OCI-LY7 (cell line): ENCODE measurements around the gene SGTA. TPM values are rescaled to one million over a fixed set of nuclear protein-coding genes. Genes with fewer than 3 reads are reported as not detected.

Experiments
- BruUV-seq: library from RNA; stranded (reverse); fragments of 400-500 nt; replicated peaks from 2 replicates; lab custom pipeline; 2021; lab: Mats Ljungman, UMichigan
- CTCF ChIA-PET: fragments of 300-600 bp; sonication (Branson Sonifier 250); formaldehyde crosslinking; loops from one replicate; lab custom pipeline; 2022; ENCODE audit warnings: antibody characterized with exemption; ENCODE audit not compliant: unreplicated experiment; lab: Charles Lee
- POLR2A ChIA-PET: fragments of 300-600 bp; sonication (Branson Sonifier 250); formaldehyde crosslinking; loops from one replicate; lab custom pipeline; 2022; ENCODE audit warnings: antibody characterized with exemption; lab: Charles Lee
- DNase-seq: peaks from one replicate; pipeline ENCODE4 v3.0.0-alpha.2; 2015; ENCODE audit warnings: low spot score
- H2AFZ ChIP-seq: fragments of 200-600 bp; sonication (generic), shearing (Covaris generic); 2 replicates; pipeline ENCODE4 v1.6.1; 2014; ENCODE audit warnings: mild to moderate bottlenecking, antibody characterized with exemption, low read length, moderate library complexity
- H3K27ac ChIP-seq: fragments of 200-600 bp; sonication (generic); 2 replicates; pipeline ENCODE4 v1.5.1; 2014; ENCODE audit warnings: mixed run types, low read depth, mild to moderate bottlenecking, moderate library complexity, low read length, inconsistent platforms; ENCODE audit not compliant: poor library complexity, severe bottlenecking
- H3K36me3 ChIP-seq: fragments of 200-600 bp; sonication (generic); 2 replicates; pipeline ENCODE4 v1.6.1; 2014; ENCODE audit warnings: mild to moderate bottlenecking, antibody characterized with exemption, low read length, moderate library complexity, mixed read lengths; ENCODE audit not compliant: insufficient read depth
- H3K4me1 ChIP-seq: fragments of 200-600 bp; sonication (generic); 2 replicates; pipeline ENCODE4 v1.5.1; 2014; ENCODE audit warnings: mild to moderate bottlenecking, low read length; ENCODE audit not compliant: insufficient read depth, poor library complexity, severe bottlenecking
- H3K4me2 ChIP-seq: fragments of 200-600 bp; sonication (generic); 2 replicates; pipeline ENCODE4 v1.6.1; 2014; ENCODE audit warnings: mild to moderate bottlenecking, low read length
- H3K4me3 ChIP-seq: fragments of 200-600 bp; sonication (generic); 2 replicates; pipeline ENCODE4 v1.5.1; 2014; ENCODE audit warnings: mild to moderate bottlenecking, low read depth, low read length; ENCODE audit not compliant: poor library complexity, severe bottlenecking
- H3K79me2 ChIP-seq: fragments of 200-600 bp; sonication (generic); 2 replicates; pipeline ENCODE4 v1.6.1; 2016; ENCODE audit warnings: low read depth, mild to moderate bottlenecking, low read length, moderate library complexity, mixed read lengths; ENCODE audit not compliant: insufficient read depth
- H3K9me2 ChIP-seq: fragments of 200-600 bp; sonication (generic); 2 replicates; pipeline ENCODE4 v1.6.1; 2016; ENCODE audit warnings: mild to moderate bottlenecking, low read length, mixed read lengths; ENCODE audit not compliant: insufficient read depth
- H3K9me3 ChIP-seq: fragments of 200-600 bp; sonication (generic); 2 replicates; pipeline ENCODE4 v1.6.1; 2014; ENCODE audit warnings: mild to moderate bottlenecking, mixed run types, low read length, mixed read lengths
- H4K20me1 ChIP-seq: fragments of 200-600 bp; sonication (generic); 2 replicates; pipeline ENCODE4 v1.6.1; 2014; ENCODE audit warnings: mild to moderate bottlenecking, antibody characterized with exemption, low read length, moderate library complexity, mixed read lengths; ENCODE audit not compliant: insufficient read depth
- CTCF ChIP-seq: fragments of 200-600 bp; sonication (generic); conservative IDR thresholded peaks from 2 replicates; pipeline ENCODE4 v1.5.1; 2014; ENCODE audit warnings: mild to moderate bottlenecking, antibody characterized with exemption, low read length, moderate library complexity, mixed read lengths
- EZH2phosphoT487 ChIP-seq: fragments of 200-600 bp; sonication (generic); IDR thresholded peaks from 2 replicates; pipeline ENCODE4 v1.6.1; 2018; ENCODE audit warnings: low read depth, borderline replicate concordance, mild to moderate bottlenecking, mixed run types, antibody characterized with exemption, low read length, moderate library complexity, mixed read lengths
- intact Hi-C: fragments of 100-400 bp; cut with micrococcal nuclease; formaldehyde crosslinking; loops from one replicate; pipeline ENCODE4 v1.10.0; 2022; ENCODE audit not compliant: unreplicated experiment
- total RNA-seq, 2 experiments: library from RNA; depleted of rRNA in 1 of 2; stranded (reverse); fragments of >200 nt in 1 of 2; shearing (Covaris generic) in 1 of 2; gene quantifications; 2 replicates each; pipeline ENCODE4 v1.2.3, GENCODE V29; 2014 to 2022

Gene SGTA
- total RNA-seq, 2 experiments from 2014 or later: 68.2 to 82.4 TPM

DNA sequence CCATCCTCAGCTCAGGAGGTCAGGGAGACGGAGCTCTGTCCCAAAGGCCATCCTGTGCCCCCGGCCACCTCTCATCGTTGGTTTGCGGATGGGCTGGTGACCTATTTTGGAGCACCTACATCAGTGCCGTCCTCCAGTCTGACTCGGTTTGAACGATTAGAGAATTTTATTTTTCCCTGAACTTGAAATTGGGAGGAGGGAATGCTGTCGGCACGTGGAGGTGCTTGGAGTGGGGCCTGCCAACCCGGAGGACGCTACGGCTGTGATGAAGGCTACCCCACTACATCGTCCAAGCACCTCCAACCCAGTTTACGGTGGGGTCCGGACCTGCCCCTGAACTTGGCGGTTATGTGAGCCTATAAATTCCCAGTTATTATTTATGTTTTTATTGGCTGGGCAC, 33.6 kb upstream of the SGTA start:
- no peak overlapping the region for H2AFZ ChIP-seq
- H3K4me3 ChIP-seq: no peak overlapping the region
- intact Hi-C loops: no loop called here
- TF ChIP-seq CTCF (no peak), EZH2phosphoT487 (no peak)
- no TSS peak for BruUV-seq
- H4K20me1 ChIP-seq: no peaks in the 10 kb centered on the region
- H3K9me2 ChIP-seq: no peaks in the 10 kb centered on the region
- H3K4me2 ChIP-seq: no peak overlapping the region
- no peaks in the 10 kb centered on the region for H3K9me3 ChIP-seq
- H3K79me2 ChIP-seq: no peaks in the 10 kb centered on the region
- H3K27ac ChIP-seq: no peak overlapping the region
- POLR2A ChIA-PET: no interaction called here
- CTCF ChIA-PET: no interaction called here
- DNase-seq: no peak
- peaks cover 34% of the 10 kb centered on the region; the same call in 1 of the 2 replicates for H3K36me3 ChIP-seq
- H3K4me1 ChIP-seq: peaks cover 4% of the 10 kb centered on the region

DNA sequence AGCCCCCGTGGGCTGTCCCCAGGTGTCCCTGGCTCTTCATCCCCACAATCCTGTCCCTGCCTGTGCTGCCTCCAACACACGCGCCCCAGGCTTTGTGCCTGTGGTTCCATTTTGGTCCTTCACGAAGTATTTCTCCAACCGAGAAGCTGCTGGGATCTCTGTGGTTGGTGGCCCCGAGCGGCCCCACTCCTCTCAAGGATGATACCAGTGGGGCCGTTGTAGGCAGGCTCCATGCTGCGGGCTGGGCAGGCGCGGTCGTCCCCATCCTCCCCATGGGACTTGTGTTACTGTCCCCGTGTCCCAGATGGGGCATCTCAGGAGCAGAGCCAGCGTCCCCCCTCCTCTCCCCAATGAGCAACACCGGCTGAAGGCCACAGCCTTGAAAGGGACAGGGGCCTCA, 32.9 kb upstream of the SGTA start:
- intact Hi-C loops: no loop called here
- Histone ChIP-seq H4K20me1 (no peaks in the 10 kb centered on the region), H3K36me3 (peaks cover 41% of the 10 kb centered on the region; the same call in 1 of the 2 replicates), H3K79me2 (no peaks in the 10 kb centered on the region), H3K27ac (no peak overlapping the region), H2AFZ (no peak overlapping the region), H3K9me2 (no peaks in the 10 kb centered on the region), H3K4me2 (no peak overlapping the region), H3K4me3 (no peak overlapping the region), H3K9me3 (no peaks in the 10 kb centered on the region), H3K4me1 (peaks cover 4% of the 10 kb centered on the region)
- TF ChIP-seq EZH2phosphoT487 (no peak), CTCF (no peak)
- ChIA-PET CTCF (no interaction called here), POLR2A (no interaction called here)
- DNase-seq: no peak
- no TSS peak for BruUV-seq

DNA sequence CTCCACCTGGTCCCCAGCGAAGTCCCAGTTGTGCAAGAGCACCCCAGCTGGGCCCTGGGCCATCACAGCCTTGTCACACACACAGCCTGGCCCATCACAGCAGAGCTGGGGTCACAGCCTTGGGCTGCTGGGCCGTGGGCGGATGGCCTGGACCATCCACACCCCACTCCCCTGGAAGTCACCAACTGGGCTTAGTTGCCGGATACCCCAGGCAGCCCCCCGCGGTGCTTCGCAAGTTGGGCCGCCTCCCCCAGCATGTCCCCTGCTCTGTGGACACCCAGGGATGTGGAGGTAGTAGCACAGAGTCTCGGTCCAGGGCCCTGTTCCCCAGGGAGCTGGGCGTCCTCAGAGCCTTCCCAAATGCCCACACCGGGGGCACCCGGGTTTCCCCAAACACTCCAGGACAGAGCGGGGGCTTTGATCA, 32.1 kb upstream of the SGTA start:
- intact Hi-C loops: no loop called here

More for the DNA sequence above, 32.1 kb upstream of the SGTA start:
- no peak overlapping the region for H2AFZ ChIP-seq
- peaks cover 1% of the 10 kb centered on the region for H3K4me1 ChIP-seq
- POLR2A ChIA-PET: no interaction called here
- H3K27ac ChIP-seq: no peak overlapping the region
- H3K4me3 ChIP-seq: no peak overlapping the region
- no peak for DNase-seq
- no peaks in the 10 kb centered on the region for H3K9me2 ChIP-seq
- peaks cover 48% of the 10 kb centered on the region for H3K36me3 ChIP-seq
- no peak overlapping the region for H3K4me2 ChIP-seq
- no peaks in the 10 kb centered on the region for H3K79me2 ChIP-seq
- no TSS peak for BruUV-seq
- no peaks in the 10 kb centered on the region for H3K9me3 ChIP-seq
- H4K20me1 ChIP-seq: no peaks in the 10 kb centered on the region
- CTCF ChIA-PET: no interaction called here
- TF ChIP-seq CTCF: no peak
- no peak for TF ChIP-seq EZH2phosphoT487
